HT-29 (cell line): ENCODE data around the gene BRAT1. TPM values are rescaled to one million over a fixed set of nuclear protein-coding genes. Genes with fewer than 3 reads are reported as not detected.

Experiments used
- DNase-seq: peaks from one replicate; pipeline ENCODE4 v3.0.0-alpha.2; 2015; ENCODE audit warnings: low spot score
- small RNA-seq: library from RNA; depleted of rRNA; stranded (forward); fragments of <200 nt; gene quantifications from one replicate; pipeline ENCODE3, GENCODE V24; 2014
- total RNA-seq: library from RNA; depleted of rRNA; stranded (reverse); fragments of >200 nt; shearing (Covaris generic); gene quantifications from 2 replicates; pipeline ENCODE4 v1.2.3, GENCODE V29; 2014; rRNA removed

BRAT1 gene
- total RNA-seq, 1 experiment from 2014 or later = 106 TPM

DNA sequence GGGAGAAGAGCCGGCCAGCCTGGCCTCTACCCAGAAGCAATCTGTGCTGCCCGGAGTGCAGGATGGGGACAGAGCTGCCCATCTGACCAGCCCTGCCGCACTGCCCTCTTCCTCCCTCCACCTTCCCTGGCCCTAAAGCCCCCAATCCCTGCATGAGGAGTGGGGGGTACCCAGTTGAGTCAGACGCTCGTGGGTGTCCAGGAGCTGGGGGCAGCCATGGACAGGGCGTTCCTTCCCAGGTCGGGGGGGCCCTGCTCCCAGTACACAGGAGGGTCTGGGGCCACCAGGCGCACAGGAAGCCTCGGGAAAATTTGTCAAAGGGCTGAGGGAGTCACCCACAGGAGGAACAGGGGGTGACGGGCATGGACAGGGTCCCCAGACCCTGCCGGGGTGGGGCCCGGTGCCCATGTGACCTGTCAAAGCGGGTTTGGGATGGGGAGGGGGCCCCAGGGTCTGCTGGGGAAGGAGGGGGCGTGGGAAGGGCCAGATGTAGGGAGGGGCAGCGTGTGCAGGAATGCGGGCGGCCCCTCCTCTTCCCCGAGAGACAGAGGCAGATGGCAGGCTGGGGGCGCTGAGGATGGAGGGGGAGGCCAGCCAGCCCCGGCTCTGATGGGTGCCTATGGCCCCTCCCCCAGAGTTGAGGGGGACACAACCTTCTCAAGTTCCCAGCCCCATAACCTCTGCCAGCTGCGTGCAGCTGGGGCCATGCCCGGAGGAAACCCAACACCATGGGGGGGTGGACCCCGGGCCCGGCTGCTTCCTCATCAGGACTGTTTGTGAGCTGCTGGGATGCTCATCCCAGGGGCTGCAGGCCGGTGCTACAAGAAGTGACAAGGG is 57.6 kb downstream of the BRAT1 start:
- no peak for DNase-seq

DNA sequence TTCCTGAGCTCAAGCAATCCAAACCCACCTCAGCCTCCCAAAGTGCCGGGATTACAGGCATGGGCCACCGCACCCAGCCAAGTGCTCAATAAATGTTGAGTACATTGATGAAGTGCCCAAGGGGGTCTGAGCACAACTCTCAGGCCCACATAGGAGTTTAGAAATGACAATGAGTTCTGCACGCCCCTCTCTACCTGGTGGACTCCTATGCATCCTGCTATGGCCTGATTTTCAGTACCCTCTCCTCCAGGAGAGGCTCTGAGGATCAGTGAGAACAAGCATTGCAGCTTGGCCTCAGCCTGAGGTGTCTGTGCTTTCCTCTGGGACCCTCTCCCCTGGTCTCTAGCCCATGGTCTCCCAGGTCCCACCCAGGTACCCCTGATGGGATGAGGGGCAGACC is 58.3 kb downstream of the BRAT1 start:
- no peak for DNase-seq

DNA sequence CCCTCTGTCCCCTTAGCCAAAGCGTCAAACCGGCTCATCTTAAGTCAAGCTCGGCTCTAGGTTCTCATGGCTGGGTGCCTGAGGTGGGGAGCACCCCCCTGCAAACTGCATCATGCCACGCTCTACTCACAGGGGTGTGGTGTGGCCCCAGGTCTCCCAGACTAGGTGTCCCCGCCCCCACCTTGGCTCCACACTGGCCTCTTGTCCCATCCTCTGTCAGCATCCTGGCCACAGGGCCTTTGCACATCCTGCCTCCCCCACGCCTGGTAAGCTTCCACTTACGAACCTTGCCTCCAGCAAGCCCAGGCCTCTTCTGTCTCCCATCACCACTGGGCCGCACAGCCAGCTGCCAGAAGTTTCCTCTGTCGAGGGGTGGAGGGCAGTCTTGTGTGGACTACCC is 58.9 kb downstream of the BRAT1 start:
- no peak for DNase-seq

- no peak for DNase-seq
Observed at GRCh38 chr7:2495418-2496299, 59.7 kb downstream of the BRAT1 start.

- no peak for DNase-seq
Observed at GRCh38 chr7:2494191-2495130, 60.9 kb downstream of the BRAT1 start.

DNA sequence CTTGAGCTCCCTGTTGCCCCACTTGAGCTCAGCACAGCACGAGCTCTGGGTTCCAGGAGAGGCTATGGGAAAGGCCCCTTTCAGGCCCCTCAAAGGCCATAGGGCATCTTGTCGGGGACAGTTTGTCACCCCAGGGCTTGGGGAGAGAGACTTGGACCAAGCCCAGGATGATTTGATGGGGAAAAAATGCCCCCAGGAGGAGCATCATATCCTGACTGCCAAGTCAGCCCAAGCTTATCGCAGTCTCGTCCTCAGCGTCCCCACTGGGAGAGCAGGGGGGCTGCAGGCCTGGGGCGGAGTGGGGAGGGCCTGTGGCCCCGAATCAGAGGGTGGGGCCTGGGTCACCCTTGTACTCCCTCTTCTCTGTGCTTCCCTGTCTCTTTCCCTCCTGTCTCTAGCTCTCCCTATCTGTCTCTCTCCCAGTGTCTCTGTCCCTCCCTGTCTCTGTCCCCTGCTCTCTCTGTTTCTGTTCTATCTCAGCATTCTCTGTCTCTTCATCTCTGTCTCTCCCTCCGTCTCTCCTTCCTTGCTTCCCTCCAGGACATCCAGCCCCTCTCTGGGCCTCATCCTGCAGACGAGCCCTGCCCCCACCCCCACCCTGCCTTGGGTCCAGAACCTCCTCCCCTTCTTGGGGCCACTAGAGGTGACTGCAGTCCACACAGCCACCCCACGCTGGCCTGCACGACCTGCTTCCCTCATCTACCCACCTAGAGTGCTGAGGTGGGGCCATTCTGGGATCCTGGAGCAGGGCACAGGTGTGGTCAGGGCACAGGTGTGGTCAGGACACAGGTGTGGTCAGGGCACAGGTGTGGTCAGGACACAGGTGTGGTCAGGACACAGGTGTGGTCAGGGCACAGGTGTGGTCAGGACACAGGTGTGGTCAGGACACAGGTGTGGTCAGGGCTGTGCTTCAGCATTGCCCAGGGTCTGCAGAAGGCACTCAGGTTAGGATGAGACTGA is 61.8 kb downstream of the BRAT1 start:
- no peak for DNase-seq

GRCh38 chr7:2492038-2492437 is 63.3 kb downstream of the BRAT1 start:
- DNase-seq = no peak

DNA sequence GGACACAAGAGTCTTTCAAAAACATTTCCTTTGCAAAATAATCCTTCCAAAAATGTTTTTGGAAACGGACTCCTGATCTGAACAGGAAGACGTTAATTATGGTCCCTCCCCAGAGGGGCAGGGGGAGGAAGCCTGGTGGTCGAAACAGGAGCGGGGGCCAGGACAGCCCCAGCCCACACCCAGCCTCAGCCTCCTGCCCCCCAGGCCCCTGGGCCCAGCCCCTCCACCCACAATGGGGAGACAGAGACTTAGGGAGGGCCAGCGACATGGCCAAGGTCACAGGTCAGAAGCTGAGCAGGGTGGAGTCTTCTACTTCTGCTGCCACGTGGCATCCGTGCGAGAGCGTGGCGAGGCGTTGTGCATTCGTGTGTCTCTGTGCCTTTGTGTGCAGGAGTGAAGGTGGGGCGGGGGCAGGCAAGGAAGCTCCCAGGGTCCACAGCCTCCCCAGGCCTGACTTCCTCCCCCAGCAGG is 65.1 kb downstream of the BRAT1 start:
- DNase-seq = no peak

GRCh38 chr7:2488681-2489080 is 66.6 kb downstream of the BRAT1 start:
- DNase-seq = no peak

- no peak for DNase-seq
Observed at GRCh38 chr7:2488272-2488645, 67.1 kb downstream of the BRAT1 start.

Small RNAs within 50 kb of the gene (small RNA-seq; reads per million reads assigned to genes)
- gene MIR4648 = not detected

Other genes with a start within 250 kb of the BRAT1 start
- 41.7 and 44.0 TPM in 2 replicates for gene SNX8, start 241.1 kb downstream of the BRAT1 start, total RNA-seq
- 430 and 463 TPM in 2 replicates for gene EIF3B, start 200.7 kb downstream of the BRAT1 start, total RNA-seq
- 14.5 and 24.7 TPM in 2 replicates for gene CHST12, start 151.9 kb downstream of the BRAT1 start, total RNA-seq
- not detected in 2 replicates for gene GRIFIN, start 79.1 kb downstream of the BRAT1 start, total RNA-seq
- gene LFNG, start 35.8 kb downstream of the BRAT1 start, total RNA-seq = 85.6 and 87.5 TPM in 2 replicates
- gene IQCE, start 3.5 kb upstream of the BRAT1 start, total RNA-seq = 23.1 and 24.7 TPM in 2 replicates
- gene TTYH3, start 76.5 kb upstream of the BRAT1 start, total RNA-seq = 34.5 and 37.1 TPM in 2 replicates
- not detected in 2 replicates for gene AMZ1, start 132.7 kb upstream of the BRAT1 start, total RNA-seq